B cell (primary cell): ENCODE measurements around the gene NOP9. TPM values are rescaled to one million over a fixed set of nuclear protein-coding genes. Genes with fewer than 3 reads are reported as not detected.

Source experiments
- ATAC-seq: fragments of 200-7000 bp; cut with Tn5 transposase; one replicate; pipeline ENCODE4 v1.10.0; 2021; ENCODE audit warnings: low read depth, mild to moderate bottlenecking, moderate number of reproducible peaks, moderate library complexity
- CTCF ChIA-PET: fragments of 350-600 bp; sonication (Branson Sonifier 250); formaldehyde crosslinking; loops from one replicate; lab custom pipeline; 2021; ENCODE audit warnings: antibody characterized with exemption, inconsistent platforms; lab: Charles Lee
- POLR2A ChIA-PET: fragments of 350-600 bp; sonication (Branson Sonifier 250); formaldehyde crosslinking; loops from one replicate; lab custom pipeline; 2021; ENCODE audit warnings: antibody characterized with exemption; lab: Charles Lee
- DNase-seq: peaks from one replicate; pipeline ENCODE4 v3.0.0; 2013
- H2AFZ ChIP-seq: 2 replicates; pipeline ENCODE4 v1.6.1; 2012; ENCODE audit warnings: mild to moderate bottlenecking, low read depth, low read length; ENCODE audit not compliant: insufficient read depth, poor library complexity, severe bottlenecking
- H3K27ac ChIP-seq, 2 donors: 1 replicate in 1 of 2; 2 replicates in 1 of 2; pipeline ENCODE4 v1.5.1; 2012 to 2013; ENCODE audit warnings: low read length in 2 of 2, mild to moderate bottlenecking in 2 of 2, moderate library complexity in 1 of 2
- H3K27me3 ChIP-seq, 4 experiments: fragments of 200-600 bp in 1 of 4; sonication (generic) in 1 of 4; replicated peaks in 1 of 4; 1 replicate in 2 of 4; 2 replicates in 2 of 4; pipeline versions ENCODE4 v1.6.1 to v1.7.0; 2013 to 2016; ENCODE audit warnings: low read length in 3 of 4, mild to moderate bottlenecking in 2 of 4, mixed read lengths in 1 of 4, moderate library complexity in 1 of 4; ENCODE audit not compliant: insufficient read depth in 4 of 4, control insufficient read depth in 3 of 4; ENCODE audit errors: control extremely low read depth in 1 of 4
- H3K36me3 ChIP-seq, 2 experiments: replicated peaks in 1 of 2; 1 replicate in 1 of 2; 2 replicates in 1 of 2; pipeline versions ENCODE4 v1.6.1 to v1.7.1; 2013; ENCODE audit warnings: low read length in 1 of 2; ENCODE audit not compliant: insufficient read depth in 2 of 2, control insufficient read depth in 1 of 2; ENCODE audit errors: control extremely low read depth in 1 of 2, extremely low read depth in 1 of 2
- H3K4me1 ChIP-seq, 2 donors: fragments of 200-600 bp in 1 of 2; sonication (generic) in 1 of 2; 1 replicate in 1 of 2; 2 replicates in 1 of 2; pipeline versions ENCODE4 v1.5.1 to v1.6.1; 2013 to 2017; ENCODE audit warnings: low read length in 2 of 2; ENCODE audit not compliant: control insufficient read depth in 2 of 2, insufficient read depth in 2 of 2
- H3K4me2 ChIP-seq: replicated peaks from 2 replicates; pipeline ENCODE3; 2012; ENCODE audit warnings: mild to moderate bottlenecking, low read depth, low read length; ENCODE audit not compliant: poor library complexity, severe bottlenecking
- H3K4me3 ChIP-seq, 5 experiments: fragments of 200-600 bp in 1 of 5; sonication (generic) in 1 of 5; 1 replicate in 3 of 5; 2 replicates in 2 of 5; pipeline versions ENCODE4 v1.5.1 to v1.7.0; 2011 to 2016; ENCODE audit warnings: low read length in 4 of 5, mild to moderate bottlenecking in 4 of 5, low read depth in 2 of 5, control low read depth in 1 of 5, moderate library complexity in 1 of 5; ENCODE audit not compliant: insufficient read depth in 1 of 5; ENCODE audit errors: control extremely low read depth in 1 of 5, extremely low read depth in 1 of 5
- H3K79me2 ChIP-seq: fragments of 200-600 bp; sonication (generic); one replicate; pipeline ENCODE4 v1.6.0; 2016; ENCODE audit warnings: low read length; ENCODE audit not compliant: control insufficient read depth, insufficient read depth
- H3K9ac ChIP-seq: fragments of 200-600 bp; sonication (generic); 2 replicates; pipeline ENCODE4 v1.6.1; 2017; ENCODE audit warnings: mild to moderate bottlenecking, low read length, moderate library complexity
- H3K9me3 ChIP-seq, 3 donors: one replicate each; pipeline versions ENCODE4 v1.6.1 to v1.7.1; 2013; ENCODE audit warnings: low read length in 2 of 3; ENCODE audit not compliant: control insufficient read depth in 2 of 3, insufficient read depth in 1 of 3; ENCODE audit errors: control extremely low read depth in 1 of 3
- H4K20me1 ChIP-seq: 2 replicates; pipeline ENCODE4 v1.6.0; 2012; ENCODE audit warnings: mild to moderate bottlenecking, low read length; ENCODE audit not compliant: insufficient read depth, control insufficient read depth, poor library complexity, severe bottlenecking
- H3K27ac Mint-ChIP-seq: one replicate; pipeline ENCODE4 v1.8.0; 2021; ENCODE audit warnings: mixed read lengths
- H3K27me3 Mint-ChIP-seq: one replicate; pipeline ENCODE4 v1.8.0; 2021; ENCODE audit warnings: mixed read lengths
- H3K4me1 Mint-ChIP-seq: one replicate; pipeline ENCODE4 v1.8.0; 2021; ENCODE audit warnings: mixed read lengths
- H3K4me3 Mint-ChIP-seq: one replicate; pipeline ENCODE4 v1.8.0; 2021; ENCODE audit warnings: mixed read lengths
- H3K9me3 Mint-ChIP-seq: one replicate; pipeline ENCODE4 v1.8.0; 2022; ENCODE audit warnings: mixed read lengths; ENCODE audit not compliant: insufficient read depth
- EZH2 ChIP-seq: IDR thresholded peaks from 2 replicates; pipeline ENCODE4 v1.6.1; 2012; ENCODE audit warnings: borderline replicate concordance, low read depth, mild to moderate bottlenecking, moderate library complexity, low read length; ENCODE audit not compliant: insufficient read depth, poor library complexity, severe bottlenecking
- WGBS: methylation state at CpG from one replicate; pipeline ENCODE4 v1.1.5; 2013; ENCODE audit warnings: missing lambda C conversion rate; ENCODE audit not compliant: insufficient coverage; 5-methylcytosine and 5-hydroxymethylcytosine counted together
- intact Hi-C: fragments of 100-400 bp; cut with micrococcal nuclease; formaldehyde crosslinking; loops from one replicate; pipeline ENCODE4 v1.10.0; 2022
- polyA minus RNA-seq: library from RNA; depleted of rRNA, polyadenylated mRNA; stranded (reverse); fragments of >200 nt; gene quantifications from 2 replicates; pipeline ENCODE4 v1.2.3, GENCODE V29; 2012
- polyA plus RNA-seq: library from polyadenylated mRNA; depleted of rRNA; stranded (reverse); fragments of >200 nt; gene quantifications from 2 replicates; pipeline ENCODE4 v1.2.3, GENCODE V29; 2012
- total RNA-seq, 2 donors: library from RNA; stranded (reverse); fragments of 120-200 nt in 1 of 2; gene quantifications; 1 replicate in 1 of 2; 2 replicates in 1 of 2; pipeline versions ENCODE4 v1.2.3 to v1.2.4, GENCODE V29; 2013 to 2022
- TF ChIP-seq, protein P1 (sequence below): fragments of 200-600 bp; IDR thresholded peaks from one replicate; pipeline ENCODE4 v1.8.0; 2022; ENCODE audit warnings: antibody characterized with exemption, mild to moderate bottlenecking

The NOP9 gene, protein sequence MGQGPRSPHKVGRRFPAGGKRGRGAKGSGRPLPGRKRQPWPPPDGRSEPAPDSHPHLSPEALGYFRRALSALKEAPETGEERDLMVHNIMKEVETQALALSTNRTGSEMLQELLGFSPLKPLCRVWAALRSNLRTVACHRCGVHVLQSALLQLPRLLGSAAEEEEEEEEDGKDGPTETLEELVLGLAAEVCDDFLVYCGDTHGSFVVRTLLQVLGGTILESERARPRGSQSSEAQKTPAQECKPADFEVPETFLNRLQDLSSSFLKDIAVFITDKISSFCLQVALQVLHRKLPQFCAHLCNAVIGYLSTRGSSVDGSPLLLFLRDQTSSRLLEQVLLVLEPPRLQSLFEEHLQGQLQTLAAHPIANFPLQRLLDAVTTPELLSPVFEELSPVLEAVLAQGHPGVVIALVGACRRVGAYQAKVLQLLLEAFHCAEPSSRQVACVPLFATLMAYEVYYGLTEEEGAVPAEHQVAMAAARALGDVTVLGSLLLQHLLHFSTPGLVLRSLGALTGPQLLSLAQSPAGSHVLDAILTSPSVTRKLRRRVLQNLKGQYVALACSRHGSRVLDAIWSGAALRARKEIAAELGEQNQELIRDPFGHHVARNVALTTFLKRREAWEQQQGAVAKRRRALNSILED
- 22.6 and 24.5 TPM in 2 replicates for total RNA-seq
- total RNA-seq (2013): 16.1 TPM
- 9.7 and 13.7 TPM in 2 replicates for polyA plus RNA-seq
- polyA minus RNA-seq: 21.3 and 23.7 TPM in 2 replicates

DNA sequence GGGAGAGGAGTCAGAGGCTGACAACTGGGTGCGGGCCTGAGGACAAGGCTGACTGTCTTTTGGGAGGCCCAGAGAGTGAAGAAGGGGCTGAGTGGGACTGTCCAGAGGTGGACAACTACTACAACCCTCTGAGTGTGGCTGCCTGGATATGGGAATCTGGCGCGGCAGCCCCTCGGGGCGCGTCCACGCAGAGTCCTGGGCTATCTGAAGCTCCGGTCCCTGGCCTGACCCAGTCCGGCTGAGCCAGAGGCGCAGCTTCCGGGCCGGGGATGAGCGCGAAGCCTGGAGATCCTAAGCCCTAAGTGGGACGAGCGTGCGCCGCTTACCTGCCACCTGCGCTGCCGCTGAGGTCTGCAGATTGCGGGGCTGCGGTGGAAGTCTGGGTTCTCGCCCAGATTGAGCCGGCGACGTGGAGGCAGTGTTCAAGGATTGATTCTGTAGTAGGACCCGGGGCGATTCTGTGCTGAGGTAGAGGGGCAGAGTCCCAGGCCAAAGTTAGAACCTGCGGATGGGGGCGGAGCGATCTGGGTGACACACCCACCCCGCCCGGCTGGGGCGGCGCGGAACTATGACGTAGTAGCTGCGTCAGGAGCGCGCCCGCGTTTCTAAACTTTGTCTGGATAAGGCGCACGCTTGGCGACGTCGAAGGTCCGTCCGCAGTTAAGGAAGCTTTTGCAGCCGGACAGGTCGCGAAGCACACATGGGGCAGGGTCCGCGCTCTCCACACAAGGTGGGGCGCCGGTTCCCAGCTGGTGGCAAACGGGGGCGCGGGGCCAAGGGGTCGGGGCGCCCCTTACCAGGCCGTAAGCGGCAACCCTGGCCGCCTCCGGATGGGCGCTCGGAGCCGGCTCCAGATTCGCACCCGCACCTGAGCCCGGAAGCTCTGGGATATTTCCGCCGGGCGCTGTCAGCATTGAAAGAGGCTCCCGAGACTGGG lies at the start of gene NOP9, which contains the start of gene DHRS1:
Gene NOP9 (plus strand): TSS at position 596 of the 937 bp plus-strand sequence. CDS start 105 bp downstream, at position 701.
Gene DHRS1 (minus strand): TSS at position 526 of the 937 bp plus-strand sequence. CDS start 674 bp downstream, outside the sequence.
- WGBS: 1% methylated on average over 75 of the region's 75 CpGs
- H3K9ac ChIP-seq: peak within 1 kb of the TSS; percentile 90
- Mint-ChIP-seq H3K4me3 (peak within 1 kb of the TSS; percentile 96), H3K27me3 (no peaks in the 10 kb centered on the region), H3K27ac (peak within 1 kb of the TSS; percentile 98), H3K4me1 (peaks cover 48% of the 10 kb centered on the region), H3K9me3 (no peaks in the 10 kb centered on the region)
- peak within 1 kb of the TSS; percentile 91 for H2AFZ ChIP-seq
- TF ChIP-seq, protein P1, sequence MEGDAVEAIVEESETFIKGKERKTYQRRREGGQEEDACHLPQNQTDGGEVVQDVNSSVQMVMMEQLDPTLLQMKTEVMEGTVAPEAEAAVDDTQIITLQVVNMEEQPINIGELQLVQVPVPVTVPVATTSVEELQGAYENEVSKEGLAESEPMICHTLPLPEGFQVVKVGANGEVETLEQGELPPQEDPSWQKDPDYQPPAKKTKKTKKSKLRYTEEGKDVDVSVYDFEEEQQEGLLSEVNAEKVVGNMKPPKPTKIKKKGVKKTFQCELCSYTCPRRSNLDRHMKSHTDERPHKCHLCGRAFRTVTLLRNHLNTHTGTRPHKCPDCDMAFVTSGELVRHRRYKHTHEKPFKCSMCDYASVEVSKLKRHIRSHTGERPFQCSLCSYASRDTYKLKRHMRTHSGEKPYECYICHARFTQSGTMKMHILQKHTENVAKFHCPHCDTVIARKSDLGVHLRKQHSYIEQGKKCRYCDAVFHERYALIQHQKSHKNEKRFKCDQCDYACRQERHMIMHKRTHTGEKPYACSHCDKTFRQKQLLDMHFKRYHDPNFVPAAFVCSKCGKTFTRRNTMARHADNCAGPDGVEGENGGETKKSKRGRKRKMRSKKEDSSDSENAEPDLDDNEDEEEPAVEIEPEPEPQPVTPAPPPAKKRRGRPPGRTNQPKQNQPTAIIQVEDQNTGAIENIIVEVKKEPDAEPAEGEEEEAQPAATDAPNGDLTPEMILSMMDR: no peak
- no peak for TF ChIP-seq EZH2
- H3K9me3 ChIP-seq: no peaks in the 10 kb centered on the region
- H3K27me3 ChIP-seq: no peaks in the 10 kb centered on the region
- CTCF ChIA-PET: interaction anchor here (0.7 to 10.9 kb wide), 18 partner anchors 9 to 291 kb away, joined by 3 to 254 read pairs (median 4); partner anchors contain the start of genes CHMP4A, CIDEB, IPO4 and KHNYN
- H3K4me1 ChIP-seq: peaks cover 30 to 41% of the 10 kb centered on the region in 2 donors
- peak; percentile 86 for ATAC-seq
- intact Hi-C loops: loop anchor here (1.0 to 5.0 kb wide), 5 partner anchors 9 to 138 kb away; partner anchors contain the start of genes CHMP4A, GMPR2, IRF9 and NEDD8
- H3K4me2 ChIP-seq: peak within 1 kb of the TSS; percentile 93
- H3K4me3 ChIP-seq: peak within 1 kb of the TSS; percentile 58 to 93 (median 77)
- peaks cover 55% of the 10 kb centered on the region for H3K79me2 ChIP-seq
- H4K20me1 ChIP-seq: peaks cover 6% of the 10 kb centered on the region
- H3K36me3 ChIP-seq: peaks cover 4 to 48% of the 10 kb centered on the region in 2 experiments
- peak within 1 kb of the TSS; percentile 79 to 83 for H3K27ac ChIP-seq
- DNase-seq: peak; percentile 95
- POLR2A ChIA-PET: interaction anchor here (0.6 to 4.1 kb wide), 10 partner anchors 9 to 193 kb away, joined by 3 to 47 read pairs (median 4); partner anchors contain the start of genes CBLN3, CIDEB, IRF9 and KHNYN
